ENCODE results near the gene KLF9. TPM values are rescaled to one million over a fixed set of nuclear protein-coding genes. Genes with fewer than 3 reads are reported as not detected.

Gene KLF9
- total RNA-seq, 2 experiments from 2014 or later, result 1.9 to 2.3 TPM

DNA sequence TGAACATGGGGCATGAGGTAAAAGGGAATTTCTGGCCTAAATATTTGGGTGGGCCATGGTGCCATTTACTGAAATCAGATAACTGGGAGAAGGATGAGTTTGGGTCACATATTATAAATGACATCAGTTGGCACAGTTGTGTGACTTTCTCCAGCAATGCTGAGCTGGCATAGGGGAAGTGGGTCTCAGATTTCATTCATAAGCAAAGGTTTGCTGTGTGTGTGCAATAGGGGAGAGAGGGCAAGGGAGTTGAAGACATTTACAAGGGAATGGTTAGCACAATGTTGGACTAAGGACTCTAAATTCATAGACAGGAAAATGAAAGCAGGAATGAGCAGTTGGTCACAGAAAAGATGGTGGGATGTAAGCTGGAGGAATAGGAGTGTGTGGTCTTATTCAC, 47.8 kb upstream of the KLF9 start:
- POLR2A ChIA-PET, result no interaction called here
- H3K4me3 ChIP-seq (ENCODE audit: low read depth, low read length, poor library complexity, severe bottlenecking), result no peak overlapping the region
- TF ChIP-seq EZH2phosphoT487 (IDR thresholded peaks at IDR 0.05; ENCODE audit: borderline replicate concordance, low read depth, low read length), result no peak
- TF ChIP-seq, protein P1, sequence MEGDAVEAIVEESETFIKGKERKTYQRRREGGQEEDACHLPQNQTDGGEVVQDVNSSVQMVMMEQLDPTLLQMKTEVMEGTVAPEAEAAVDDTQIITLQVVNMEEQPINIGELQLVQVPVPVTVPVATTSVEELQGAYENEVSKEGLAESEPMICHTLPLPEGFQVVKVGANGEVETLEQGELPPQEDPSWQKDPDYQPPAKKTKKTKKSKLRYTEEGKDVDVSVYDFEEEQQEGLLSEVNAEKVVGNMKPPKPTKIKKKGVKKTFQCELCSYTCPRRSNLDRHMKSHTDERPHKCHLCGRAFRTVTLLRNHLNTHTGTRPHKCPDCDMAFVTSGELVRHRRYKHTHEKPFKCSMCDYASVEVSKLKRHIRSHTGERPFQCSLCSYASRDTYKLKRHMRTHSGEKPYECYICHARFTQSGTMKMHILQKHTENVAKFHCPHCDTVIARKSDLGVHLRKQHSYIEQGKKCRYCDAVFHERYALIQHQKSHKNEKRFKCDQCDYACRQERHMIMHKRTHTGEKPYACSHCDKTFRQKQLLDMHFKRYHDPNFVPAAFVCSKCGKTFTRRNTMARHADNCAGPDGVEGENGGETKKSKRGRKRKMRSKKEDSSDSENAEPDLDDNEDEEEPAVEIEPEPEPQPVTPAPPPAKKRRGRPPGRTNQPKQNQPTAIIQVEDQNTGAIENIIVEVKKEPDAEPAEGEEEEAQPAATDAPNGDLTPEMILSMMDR (conservative IDR thresholded peaks at IDR 0.05; ENCODE audit: low read length), result no peak
- H3K79me2 ChIP-seq (ENCODE audit: insufficient read depth, low read depth, low read length), result no peaks in the 10 kb centered on the region
- no peaks in the 10 kb centered on the region for H3K9me3 ChIP-seq (ENCODE audit: low read length)
- CTCF ChIA-PET (ENCODE audit: unreplicated experiment), result no interaction called here
- no peak for DNase-seq (ENCODE audit: low spot score)
- no peaks in the 10 kb centered on the region for H3K4me1 ChIP-seq (ENCODE audit: insufficient read depth, low read length, poor library complexity, severe bottlenecking)
- H3K36me3 ChIP-seq (ENCODE audit: insufficient read depth, low read length), result no peaks in the 10 kb centered on the region
- intact Hi-C loops (cut with micrococcal nuclease; ENCODE audit: unreplicated experiment), result no loop called here
- no peak overlapping the region for H2AFZ ChIP-seq (ENCODE audit: low read length)
- no TSS peak for BruUV-seq (replicated peaks)
- H3K27ac ChIP-seq (ENCODE audit: low read depth, low read length, poor library complexity, severe bottlenecking), result no peak overlapping the region
- no peaks in the 10 kb centered on the region for H3K9me2 ChIP-seq (ENCODE audit: insufficient read depth, low read length)
- H4K20me1 ChIP-seq (ENCODE audit: insufficient read depth, low read length), result no peaks in the 10 kb centered on the region
- H3K4me2 ChIP-seq (ENCODE audit: low read length), result no peak overlapping the region

DNA sequence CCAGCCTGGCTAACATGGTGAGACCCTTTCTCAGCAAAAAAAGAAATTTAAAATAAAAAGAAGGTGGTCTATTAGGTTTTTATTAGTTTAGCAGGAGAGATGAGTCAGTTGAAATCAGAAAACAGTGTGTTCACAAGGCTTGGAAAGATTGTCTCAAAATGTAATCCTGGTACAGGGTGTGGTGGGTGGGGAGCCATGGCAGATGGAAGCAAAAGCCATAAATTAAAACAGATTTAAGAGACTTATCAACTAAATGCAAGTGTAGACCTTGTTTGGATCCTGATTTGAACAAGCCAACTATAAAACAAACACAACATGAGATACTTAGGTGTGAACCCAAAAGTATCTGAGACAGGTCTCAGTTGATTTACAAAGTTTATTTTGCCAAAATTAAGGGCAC, 42.8 kb upstream of the KLF9 start:
- intact Hi-C loops (cut with micrococcal nuclease; ENCODE audit: unreplicated experiment), result no loop called here

DNA sequence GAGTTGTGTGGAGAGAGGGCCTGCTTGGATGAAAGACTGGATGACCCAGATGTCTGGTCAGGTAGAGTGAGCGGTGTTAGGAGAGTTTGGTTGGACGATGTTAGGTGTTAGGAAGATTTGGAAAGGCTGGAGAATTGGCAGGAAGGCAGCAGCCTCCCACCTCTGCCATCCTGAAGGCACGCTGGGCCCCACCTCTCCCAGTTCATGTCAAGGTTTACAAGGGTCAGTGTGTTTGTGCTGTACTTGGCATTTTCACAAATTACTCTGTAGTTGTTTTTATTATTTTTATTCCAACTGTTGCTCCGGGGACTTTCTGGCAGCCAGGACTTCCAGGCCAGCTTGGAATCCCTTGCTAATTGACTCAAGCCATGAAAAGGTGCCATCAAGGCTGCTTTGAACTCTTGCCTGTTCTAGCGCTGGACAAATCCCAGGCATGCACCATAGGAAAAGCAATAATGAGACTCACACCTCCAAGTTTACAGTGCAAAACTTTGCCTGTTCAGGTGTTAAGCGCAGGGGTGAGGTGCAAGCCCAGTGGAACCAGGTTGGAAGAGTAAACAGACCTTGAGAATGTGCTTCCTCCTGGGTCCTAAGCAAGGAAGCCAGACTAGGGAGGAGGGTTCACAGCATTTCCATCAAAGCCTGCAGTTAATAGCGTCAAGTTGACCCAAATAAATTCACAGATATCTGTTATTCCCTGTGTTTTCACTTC, 41.7 kb upstream of the KLF9 start:
- Histone ChIP-seq H3K9me2 (ENCODE audit: insufficient read depth, low read length) (no peaks in the 10 kb centered on the region), H3K4me2 (ENCODE audit: low read length) (no peak overlapping the region), H3K36me3 (ENCODE audit: insufficient read depth, low read length) (no peaks in the 10 kb centered on the region), H3K4me1 (ENCODE audit: insufficient read depth, low read length, poor library complexity, severe bottlenecking) (no peaks in the 10 kb centered on the region), H3K9me3 (ENCODE audit: low read length) (no peaks in the 10 kb centered on the region), H2AFZ (ENCODE audit: low read length) (no peak overlapping the region), H3K79me2 (ENCODE audit: insufficient read depth, low read depth, low read length) (no peaks in the 10 kb centered on the region), H3K4me3 (ENCODE audit: low read depth, low read length, poor library complexity, severe bottlenecking) (no peak overlapping the region), H3K27ac (ENCODE audit: low read depth, low read length, poor library complexity, severe bottlenecking) (no peak overlapping the region), H4K20me1 (ENCODE audit: insufficient read depth, low read length) (no peaks in the 10 kb centered on the region)
- CTCF ChIA-PET (ENCODE audit: unreplicated experiment), result no interaction called here
- BruUV-seq (replicated peaks), result no TSS peak
- intact Hi-C loops (cut with micrococcal nuclease; ENCODE audit: unreplicated experiment), result no loop called here
- POLR2A ChIA-PET, result interaction anchor here (0.6 kb wide), 1 partner anchor 876 kb away, joined by 3 read pairs; no protein-coding TSS in a partner anchor
- TF ChIP-seq EZH2phosphoT487 (IDR thresholded peaks at IDR 0.05; ENCODE audit: borderline replicate concordance, low read depth, low read length), result no peak
- TF ChIP-seq, protein P1 (conservative IDR thresholded peaks at IDR 0.05; ENCODE audit: low read length), result no peak
- DNase-seq (ENCODE audit: low spot score), result no peak

More for the DNA sequence above, 42.8 kb upstream of the KLF9 start:
- no peak for DNase-seq (ENCODE audit: low spot score)
- Histone ChIP-seq H4K20me1 (ENCODE audit: insufficient read depth, low read length) (no peaks in the 10 kb centered on the region), H3K79me2 (ENCODE audit: insufficient read depth, low read depth, low read length) (no peaks in the 10 kb centered on the region), H2AFZ (ENCODE audit: low read length) (no peak overlapping the region), H3K9me3 (ENCODE audit: low read length) (no peaks in the 10 kb centered on the region), H3K27ac (ENCODE audit: low read depth, low read length, poor library complexity, severe bottlenecking) (no peak overlapping the region), H3K4me1 (ENCODE audit: insufficient read depth, low read length, poor library complexity, severe bottlenecking) (no peaks in the 10 kb centered on the region), H3K4me3 (ENCODE audit: low read depth, low read length, poor library complexity, severe bottlenecking) (no peak overlapping the region), H3K36me3 (ENCODE audit: insufficient read depth, low read length) (no peaks in the 10 kb centered on the region), H3K4me2 (ENCODE audit: low read length) (no peak overlapping the region), H3K9me2 (ENCODE audit: insufficient read depth, low read length) (no peaks in the 10 kb centered on the region)
- ChIA-PET CTCF (ENCODE audit: unreplicated experiment) (no interaction called here), POLR2A (no interaction called here)
- no peak for TF ChIP-seq EZH2phosphoT487 (IDR thresholded peaks at IDR 0.05; ENCODE audit: borderline replicate concordance, low read depth, low read length)
- TF ChIP-seq, protein P1 (conservative IDR thresholded peaks at IDR 0.05; ENCODE audit: low read length), result no peak
- BruUV-seq (replicated peaks), result no TSS peak

Data from OCI-LY7 (cell line).